ENCODE measurements around the gene MVP.
A peak's percentile ranks its signal among the peaks of the same experiment; 100 is the strongest.

DNA sequence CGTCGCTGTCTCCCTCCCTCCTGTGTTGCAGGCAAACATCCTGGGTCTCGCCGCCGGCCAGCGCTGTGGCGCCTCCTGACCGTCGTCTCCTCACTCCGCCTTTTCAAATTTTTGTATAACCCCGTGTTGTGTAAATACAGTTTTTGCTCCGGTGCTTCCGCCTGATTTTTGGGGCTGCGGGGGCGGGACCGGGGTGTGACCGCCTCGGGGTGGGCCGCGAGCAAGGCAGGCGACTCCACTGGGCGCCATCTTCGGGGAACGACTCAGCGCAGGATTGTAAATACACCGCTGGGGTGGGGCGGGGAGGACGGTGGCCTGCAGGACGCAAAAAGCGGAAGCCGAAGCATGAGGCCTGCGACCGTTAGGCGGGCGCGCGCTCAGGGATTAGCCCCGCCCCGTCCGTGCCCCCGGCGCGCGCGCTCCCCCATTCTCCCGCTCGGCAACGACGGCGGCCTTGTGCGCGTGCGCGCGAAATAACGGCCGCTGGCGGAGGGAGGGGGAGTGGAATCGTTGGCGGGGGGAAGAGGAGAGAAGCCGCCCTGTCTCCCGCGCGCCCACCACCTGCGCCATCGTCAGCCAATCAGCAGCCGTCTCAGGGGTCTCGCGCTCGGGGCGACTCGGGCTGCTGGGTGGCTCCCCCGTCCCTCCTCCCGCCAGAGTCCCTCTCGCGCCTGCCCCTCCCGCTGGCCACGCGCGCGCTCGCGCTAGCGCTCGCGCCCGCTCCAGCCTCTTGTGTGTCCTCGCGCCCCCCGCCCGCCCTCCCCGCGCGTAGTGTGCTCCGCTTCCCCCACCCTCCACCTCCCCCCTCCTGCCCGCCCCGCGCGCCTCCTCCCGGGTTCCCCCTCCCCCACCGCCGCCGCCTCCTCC is 14.8 kb upstream of the MVP start:
- TF ChIP-seq POLR2A (IDR thresholded peaks at IDR 0.05) (peak; percentile 68 to 92), POLR2AphosphoS5 (IDR thresholded peaks at IDR 0.05) (peak; percentile 99), EP300 (IDR thresholded peaks at IDR 0.05) (no peak)
- TF ChIP-seq, protein P1, sequence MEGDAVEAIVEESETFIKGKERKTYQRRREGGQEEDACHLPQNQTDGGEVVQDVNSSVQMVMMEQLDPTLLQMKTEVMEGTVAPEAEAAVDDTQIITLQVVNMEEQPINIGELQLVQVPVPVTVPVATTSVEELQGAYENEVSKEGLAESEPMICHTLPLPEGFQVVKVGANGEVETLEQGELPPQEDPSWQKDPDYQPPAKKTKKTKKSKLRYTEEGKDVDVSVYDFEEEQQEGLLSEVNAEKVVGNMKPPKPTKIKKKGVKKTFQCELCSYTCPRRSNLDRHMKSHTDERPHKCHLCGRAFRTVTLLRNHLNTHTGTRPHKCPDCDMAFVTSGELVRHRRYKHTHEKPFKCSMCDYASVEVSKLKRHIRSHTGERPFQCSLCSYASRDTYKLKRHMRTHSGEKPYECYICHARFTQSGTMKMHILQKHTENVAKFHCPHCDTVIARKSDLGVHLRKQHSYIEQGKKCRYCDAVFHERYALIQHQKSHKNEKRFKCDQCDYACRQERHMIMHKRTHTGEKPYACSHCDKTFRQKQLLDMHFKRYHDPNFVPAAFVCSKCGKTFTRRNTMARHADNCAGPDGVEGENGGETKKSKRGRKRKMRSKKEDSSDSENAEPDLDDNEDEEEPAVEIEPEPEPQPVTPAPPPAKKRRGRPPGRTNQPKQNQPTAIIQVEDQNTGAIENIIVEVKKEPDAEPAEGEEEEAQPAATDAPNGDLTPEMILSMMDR (IDR thresholded peaks at IDR 0.05) = peak in 3 of 4 experiments; percentile 2 to 24 (median 20)

Data from gastroesophageal sphincter (tissue), 3 donors.